ENCODE measurements around the gene ARHGEF38. TPM values are rescaled to one million over a fixed set of nuclear protein-coding genes. Genes with fewer than 3 reads are reported as not detected.

ARHGEF38 gene
- total RNA-seq, 2 experiments from 2014 or later: not detected

- Mint-ChIP-seq H3K9me3 (no peaks in the 10 kb centered on the region), H3K4me3 (no peak overlapping the region), H3K27ac (no peak overlapping the region), H3K27me3 (peaks cover 18% of the 10 kb centered on the region), H3K36me3 (ENCODE audit: low read depth) (no peaks in the 10 kb centered on the region), H3K4me1 (ENCODE audit: low read depth) (no peaks in the 10 kb centered on the region)
- ATAC-seq (no peak), DNase-seq (no peak)
- POLR2A ChIA-PET: no interaction called here
- no peak for TF ChIP-seq CTCF (IDR thresholded peaks at IDR 0.05)
- CTCF ChIA-PET: no interaction called here
- intact Hi-C loops (cut with micrococcal nuclease): no loop called here
These were observed 91.8 kb downstream of the ARHGEF38 start for GRCh38 chr4:105644257-105644656.

GRCh38 chr4:105645440-105645839 lies 93.0 kb downstream of the ARHGEF38 start:
- DNase-seq (no peak), ATAC-seq (no peak)
- POLR2A ChIA-PET: interaction anchor here (0.5 kb wide), 1 partner anchor 1789 kb away, joined by 3 read pairs; no protein-coding TSS in a partner anchor
- Mint-ChIP-seq H3K36me3 (ENCODE audit: low read depth) (no peaks in the 10 kb centered on the region), H3K27ac (no peak overlapping the region), H3K9me3 (no peaks in the 10 kb centered on the region), H3K4me1 (ENCODE audit: low read depth) (no peaks in the 10 kb centered on the region), H3K4me3 (no peak overlapping the region), H3K27me3 (peaks cover 16% of the 10 kb centered on the region)
- CTCF ChIA-PET: no interaction called here
- intact Hi-C loops (cut with micrococcal nuclease): no loop called here
- TF ChIP-seq CTCF (IDR thresholded peaks at IDR 0.05): no peak

- no peaks in the 10 kb centered on the region for H3K9me3 Mint-ChIP-seq
- no peak for TF ChIP-seq CTCF (IDR thresholded peaks at IDR 0.05)
- no peak for ATAC-seq
- H3K36me3 Mint-ChIP-seq (ENCODE audit: low read depth): no peaks in the 10 kb centered on the region
- peaks cover 6% of the 10 kb centered on the region for H3K27me3 Mint-ChIP-seq
- H3K4me3 Mint-ChIP-seq: no peak overlapping the region
- no peak for DNase-seq
- no peak overlapping the region for H3K27ac Mint-ChIP-seq
- POLR2A ChIA-PET: no interaction called here
- intact Hi-C loops (cut with micrococcal nuclease): no loop called here
- H3K4me1 Mint-ChIP-seq (ENCODE audit: low read depth): no peaks in the 10 kb centered on the region
- CTCF ChIA-PET: no interaction called here
These were observed 97.8 kb downstream of the ARHGEF38 start for GRCh38 chr4:105650190-105650589.

GRCh38 chr4:105651884-105652283 lies 99.5 kb downstream of the ARHGEF38 start:
- CTCF ChIA-PET: interaction anchor here (1.5 kb wide), 1 partner anchor 9 kb away, joined by 3 read pairs; no protein-coding TSS in a partner anchor

GRCh38 chr4:105652286-105652888 lies 100.0 kb downstream of the ARHGEF38 start:
- H3K4me1 Mint-ChIP-seq (ENCODE audit: low read depth): no peaks in the 10 kb centered on the region
- H3K9me3 Mint-ChIP-seq: no peaks in the 10 kb centered on the region
- no peak for TF ChIP-seq CTCF (IDR thresholded peaks at IDR 0.05)
- no peak overlapping the region for H3K27ac Mint-ChIP-seq
- H3K27me3 Mint-ChIP-seq: peaks cover 2% of the 10 kb centered on the region
- intact Hi-C loops (cut with micrococcal nuclease): no loop called here
- H3K36me3 Mint-ChIP-seq (ENCODE audit: low read depth): no peaks in the 10 kb centered on the region
- ChIA-PET POLR2A (no interaction called here), CTCF (no interaction called here)
- H3K4me3 Mint-ChIP-seq: no peak overlapping the region
- DNase-seq: no peak
- no peak for ATAC-seq

More at GRCh38 chr4:105651884-105652283, 99.5 kb downstream of the ARHGEF38 start:
- DNase-seq (no peak), ATAC-seq (no peak)
- Mint-ChIP-seq H3K4me1 (ENCODE audit: low read depth) (no peaks in the 10 kb centered on the region), H3K9me3 (no peaks in the 10 kb centered on the region), H3K27ac (no peak overlapping the region), H3K27me3 (peaks cover 2% of the 10 kb centered on the region), H3K4me3 (no peak overlapping the region), H3K36me3 (ENCODE audit: low read depth) (no peaks in the 10 kb centered on the region)
- POLR2A ChIA-PET: no interaction called here
- intact Hi-C loops (cut with micrococcal nuclease): no loop called here
- no peak for TF ChIP-seq CTCF (IDR thresholded peaks at IDR 0.05)

Data from activated CD8-positive, alpha-beta T cell treated with anti-CD3 and anti-CD28 coated beads for 36 hours (primary cell).